ENCODE measurements around the gene C16orf96.

The C16orf96 gene

GRCh38 chr16:4623593-4623992, 67.5 kb downstream of the C16orf96 start:
- DNase-seq = no peak

GRCh38 chr16:4624015-4624826, 68.1 kb downstream of the C16orf96 start, which contains the start of gene MGRN1:
Gene MGRN1, plus strand, starts transcription at chr16:4624826. Its CDS starts 135 bp downstream, at chr16:4624961.
- DNase-seq = peak; percentile 88

- peak; percentile 72 for DNase-seq
Observed at GRCh38 chr16:4624827-4625559, 68.9 kb downstream of the C16orf96 start.

GRCh38 chr16:4625560-4626159, 69.5 kb downstream of the C16orf96 start:
- DNase-seq = no peak

- no peak for DNase-seq
Observed at GRCh38 chr16:4626396-4626795, 70.3 kb downstream of the C16orf96 start.

GRCh38 chr16:4628283-4628682, 72.1 kb downstream of the C16orf96 start:
- DNase-seq = no peak

GRCh38 chr16:4631444-4631843, 75.3 kb downstream of the C16orf96 start:
- no peak for DNase-seq

- DNase-seq = no peak
Observed at GRCh38 chr16:4633910-4634635, 77.9 kb downstream of the C16orf96 start.

- DNase-seq = no peak
Observed at GRCh38 chr16:4634768-4635167, 78.6 kb downstream of the C16orf96 start.

GRCh38 chr16:4636196-4636595, 80.1 kb downstream of the C16orf96 start:
- DNase-seq = no peak

- DNase-seq = no peak
Observed at GRCh38 chr16:4637501-4638166, 81.5 kb downstream of the C16orf96 start.

- DNase-seq = no peak
Observed at GRCh38 chr16:4639899-4640509, 83.9 kb downstream of the C16orf96 start.

- no peak for DNase-seq
Observed at GRCh38 chr16:4640572-4641305, 84.6 kb downstream of the C16orf96 start.

GRCh38 chr16:4641306-4641687, 85.2 kb downstream of the C16orf96 start:
- no peak for DNase-seq

GRCh38 chr16:4641895-4642294, 85.8 kb downstream of the C16orf96 start:
- DNase-seq = no peak

GRCh38 chr16:4646773-4647643, 90.9 kb downstream of the C16orf96 start:
- DNase-seq = no peak

GRCh38 chr16:4647644-4647980, 91.5 kb downstream of the C16orf96 start:
- no peak for DNase-seq

- no peak for DNase-seq
Observed at GRCh38 chr16:4648917-4649316, 92.8 kb downstream of the C16orf96 start.

GRCh38 chr16:4649744-4650442, 93.8 kb downstream of the C16orf96 start:
- DNase-seq = no peak

Measured in stimulated activated CD4-positive, alpha-beta T cell treated with anti-CD3 and anti-CD28 coated beads, Interleukin-4, amount 100 ng/mL, for 1 hour (primary cell).